Esophagus muscularis mucosa (tissue), 4 donors: ENCODE data around the gene DGCR2. TPM values are rescaled to one million over a fixed set of nuclear protein-coding genes. Genes with fewer than 3 reads are reported as not detected.

Source experiments
- DNase-seq: peaks from one replicate; pipeline ENCODE4 v3.0.0-alpha.2; 2017; ENCODE audit errors: extremely low spot score
- H3K27ac ChIP-seq, 4 donors: fragments of 200-600 bp; sonication (generic); replicated peaks in 1 of 4; 1 replicate in 3 of 4; 2 replicates in 1 of 4; pipeline ENCODE4 v1.5.1; 2016 to 2019; ENCODE audit warnings: mild to moderate bottlenecking in 1 of 4
- H3K27me3 ChIP-seq, 4 donors: fragments of 200-600 bp; sonication (generic); one replicate each; pipeline versions ENCODE4 v1.5.1 to v1.6.0; 2016 to 2019
- H3K36me3 ChIP-seq, 4 donors: fragments of 200-600 bp; sonication (generic); one replicate each; pipeline ENCODE4 v1.5.1; 2016 to 2019
- H3K4me1 ChIP-seq, 4 donors: fragments of 200-600 bp; sonication (generic); one replicate each; pipeline ENCODE4 v1.5.1; 2016 to 2019
- H3K4me3 ChIP-seq, 4 donors: fragments of 200-600 bp; sonication (generic); 1 replicate in 2 of 4; 2 replicates in 2 of 4; pipeline ENCODE4 v1.5.1; 2016 to 2019; ENCODE audit warnings: mild to moderate bottlenecking in 4 of 4, moderate library complexity in 1 of 4
- H3K9me3 ChIP-seq, 4 donors: fragments of 200-600 bp; sonication (generic); 1 replicate in 3 of 4; 2 replicates in 1 of 4; pipeline ENCODE4 v1.5.1; 2016 to 2019
- CTCF ChIP-seq, 3 experiments: fragments of 200-600 bp in 2 of 3; fragments of 450-650 bp in 1 of 3; sonication (generic) in 2 of 3; IDR thresholded peaks; one replicate each; pipeline ENCODE4 v1.5.1; 2017 to 2019; ENCODE audit warnings: antibody characterized with exemption in 3 of 3, mild to moderate bottlenecking in 2 of 3, moderate library complexity in 1 of 3
- EP300 ChIP-seq: sonication (generic); formaldehyde crosslinking; IDR thresholded peaks from one replicate; pipeline ENCODE4 v1.6.1; 2017; ENCODE audit warnings: antibody characterized with exemption
- POLR2A ChIP-seq: fragments of 450-650 bp; IDR thresholded peaks from one replicate; pipeline ENCODE4 v1.6.1; 2017; ENCODE audit warnings: antibody characterized with exemption, moderate library complexity, mild to moderate bottlenecking, low read depth
- POLR2AphosphoS5 ChIP-seq, 2 donors: sonication (generic); formaldehyde crosslinking; IDR thresholded peaks; one replicate each; pipeline ENCODE4 v1.6.1; 2017; ENCODE audit warnings: antibody characterized with exemption in 2 of 2
- WGBS: methylation state at CpG from one replicate; pipeline ENCODE4 v1.1.5; 2018; 5-methylcytosine and 5-hydroxymethylcytosine counted together
- intact Hi-C: fragments of 100-400 bp; cut with DNase I; formaldehyde crosslinking; loops from one replicate; pipeline ENCODE4 v1.15.1; 2023
- total RNA-seq, 4 donors: library from RNA; depleted of rRNA; stranded (reverse); fragments of >200 nt; gene quantifications; one replicate each; pipeline versions ENCODE4 v1.1.0 to v1.2.1, GENCODE V29; 2016

DGCR2 gene
- total RNA-seq, 4 donors from 2014 or later, result 45.7 to 79.6 (median 65.4) TPM

- TF ChIP-seq EP300, result no peak
- no peak for TF ChIP-seq CTCF (IDR thresholded peaks at IDR 0.05)
- intact Hi-C loops, result no loop called here
- H3K9me3 ChIP-seq, result no peaks in the 10 kb centered on the region
- H3K27ac ChIP-seq, result peak overlapping the region in 1 of 4 donors; percentile 95
- H3K4me3 ChIP-seq, result no peak overlapping the region
- H3K36me3 ChIP-seq, result no peaks in the 10 kb centered on the region
- DNase-seq, result no peak
- 85% methylated on average over 7 of the region's 8 CpGs for whole genome bisulfite sequencing
- H3K4me1 ChIP-seq, result peaks cover 65 to 76% (median 72%) of the 10 kb centered on the region in 4 donors
- no peaks in the 10 kb centered on the region for H3K27me3 ChIP-seq
Observed at GRCh38 chr22:19119949-19120348, 2.3 kb downstream of the DGCR2 start.

- H3K4me3 ChIP-seq, result no peak overlapping the region
- TF ChIP-seq CTCF (IDR thresholded peaks at IDR 0.05), result no peak
- no peak for TF ChIP-seq POLR2AphosphoS5 (IDR thresholded peaks at IDR 0.05)
- no peak for TF ChIP-seq EP300
- TF ChIP-seq POLR2A, result no peak
- WGBS, result 80% methylated on average over 4 of the region's 4 CpGs
- no peak for DNase-seq
- no peaks in the 10 kb centered on the region for H3K27me3 ChIP-seq
- H3K4me1 ChIP-seq, result peaks cover 72 to 85% (median 82%) of the 10 kb centered on the region in 4 donors
- H3K27ac ChIP-seq, result no peak overlapping the region
- no peaks in the 10 kb centered on the region for H3K36me3 ChIP-seq
- intact Hi-C loops, result no loop called here
- no peaks in the 10 kb centered on the region for H3K9me3 ChIP-seq
Observed at GRCh38 chr22:19118329-19118880, 3.8 kb downstream of the DGCR2 start.

- 77% methylated on average over 7 of the region's 9 CpGs for WGBS
- H3K4me1 ChIP-seq, result peaks cover 66 to 83% (median 77%) of the 10 kb centered on the region in 4 donors
- no peaks in the 10 kb centered on the region for H3K9me3 ChIP-seq
- intact Hi-C loops, result no loop called here
- no peaks in the 10 kb centered on the region for H3K27me3 ChIP-seq
- TF ChIP-seq POLR2AphosphoS5 (IDR thresholded peaks at IDR 0.05) (no peak), EP300 (no peak), POLR2A (no peak), CTCF (IDR thresholded peaks at IDR 0.05) (no peak)
- H3K36me3 ChIP-seq, result no peaks in the 10 kb centered on the region
- no peak overlapping the region for H3K27ac ChIP-seq
- DNase-seq, result no peak
- H3K4me3 ChIP-seq, result no peak overlapping the region
Observed at GRCh38 chr22:19117111-19117512, 5.1 kb downstream of the DGCR2 start.

GRCh38 chr22:19115628-19116027, 6.6 kb downstream of the DGCR2 start:
- Histone ChIP-seq H3K4me1 (peaks cover 62 to 86% (median 77%) of the 10 kb centered on the region in 4 donors), H3K36me3 (no peaks in the 10 kb centered on the region), H3K27me3 (no peaks in the 10 kb centered on the region), H3K4me3 (no peak overlapping the region), H3K27ac (no peak overlapping the region), H3K9me3 (no peaks in the 10 kb centered on the region)
- DNase-seq, result no peak
- 78% methylated on average over 4 of the region's 4 CpGs for WGBS
- TF ChIP-seq POLR2A (no peak), CTCF (IDR thresholded peaks at IDR 0.05) (no peak), POLR2AphosphoS5 (IDR thresholded peaks at IDR 0.05) (no peak), EP300 (no peak)
- intact Hi-C loops, result no loop called here

DNA sequence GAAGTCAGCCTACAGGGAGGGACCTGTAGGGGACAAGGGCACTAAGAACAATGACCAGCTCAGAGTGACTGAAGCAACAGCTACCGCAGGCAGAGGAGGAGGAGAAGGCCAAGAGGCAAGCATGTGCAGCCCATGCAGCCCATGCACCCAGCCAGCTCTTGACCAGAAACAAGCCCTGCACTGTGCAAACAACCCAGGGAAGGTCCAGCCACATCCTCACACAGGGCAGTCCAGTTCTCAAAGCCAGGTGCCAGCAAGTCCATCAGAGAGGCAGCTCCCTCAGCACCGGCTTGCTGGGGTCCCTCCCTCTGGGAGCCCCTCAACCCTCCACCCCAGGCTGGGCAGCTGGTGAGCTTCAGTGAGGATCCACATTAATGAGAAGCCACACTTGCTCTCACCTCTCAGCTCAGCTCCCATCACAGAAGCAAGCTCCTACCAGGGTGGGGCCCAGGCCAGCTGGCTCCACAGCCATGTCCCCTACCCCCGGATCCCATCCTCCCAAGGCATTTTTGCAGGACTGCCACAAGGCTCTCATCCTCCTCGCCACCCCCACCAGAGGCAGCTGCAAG, 7.1 kb downstream of the DGCR2 start:
- Histone ChIP-seq H3K4me1 (peaks cover 62 to 86% (median 77%) of the 10 kb centered on the region in 4 donors), H3K4me3 (no peak overlapping the region), H3K36me3 (no peaks in the 10 kb centered on the region), H3K27me3 (no peaks in the 10 kb centered on the region), H3K9me3 (no peaks in the 10 kb centered on the region), H3K27ac (no peak overlapping the region)
- no peak for TF ChIP-seq POLR2A
- no peak for TF ChIP-seq POLR2AphosphoS5 (IDR thresholded peaks at IDR 0.05)
- 95% methylated on average over 4 of the region's 4 CpGs for WGBS
- intact Hi-C loops, result no loop called here
- no peak for DNase-seq
